Activated naive CD8-positive, alpha-beta T cell treated with anti-CD3 and anti-CD28 coated beads, Interleukin-2, amount 10 ng/mL, durations not matched to agents 7 days and 5 days (primary cell): ENCODE results near the gene RPS6KA2. TPM values are rescaled to one million over a fixed set of nuclear protein-coding genes. Genes with fewer than 3 reads are reported as not detected.

ENCODE experiments used
- ATAC-seq: fragments of 150-1000 bp; cut with Tn5 transposase; one replicate; pipeline ENCODE4 v1.10.0; 2021; ENCODE audit warnings: low read depth, moderate library complexity
- POLR2A ChIA-PET: fragments of 350-600 bp; sonication (Branson Sonifier 250); formaldehyde crosslinking; loops from one replicate; lab custom pipeline; 2021; ENCODE audit warnings: antibody characterized with exemption; lab: Charles Lee
- DNase-seq: peaks from one replicate; pipeline ENCODE4 v3.0.0; 2021
- H3K27ac Mint-ChIP-seq: one replicate; pipeline ENCODE4 v1.8.0; 2022; ENCODE audit warnings: mild to moderate bottlenecking, mixed read lengths
- H3K27me3 Mint-ChIP-seq: one replicate; pipeline ENCODE4 v1.8.0; 2022; ENCODE audit warnings: mild to moderate bottlenecking, moderate library complexity, mixed read lengths
- H3K36me3 Mint-ChIP-seq: one replicate; pipeline ENCODE4 v1.8.0; 2021; ENCODE audit warnings: mild to moderate bottlenecking, mixed read lengths
- H3K4me1 Mint-ChIP-seq: one replicate; pipeline ENCODE4 v1.8.0; 2021; ENCODE audit warnings: mixed read lengths
- H3K4me3 Mint-ChIP-seq: one replicate; pipeline ENCODE4 v1.8.0; 2022; ENCODE audit warnings: mild to moderate bottlenecking, moderate library complexity, mixed read lengths
- H3K9me3 Mint-ChIP-seq: one replicate; pipeline ENCODE4 v1.8.0; 2021; ENCODE audit warnings: mixed read lengths
- total RNA-seq, 2 experiments: library from RNA; stranded (reverse); gene quantifications; one replicate each; pipeline ENCODE4 v1.2.3, GENCODE V29; 2021

The RPS6KA2 gene
- total RNA-seq, 2 experiments from 2014 or later = 3.8 to 5.7 TPM

DNA sequence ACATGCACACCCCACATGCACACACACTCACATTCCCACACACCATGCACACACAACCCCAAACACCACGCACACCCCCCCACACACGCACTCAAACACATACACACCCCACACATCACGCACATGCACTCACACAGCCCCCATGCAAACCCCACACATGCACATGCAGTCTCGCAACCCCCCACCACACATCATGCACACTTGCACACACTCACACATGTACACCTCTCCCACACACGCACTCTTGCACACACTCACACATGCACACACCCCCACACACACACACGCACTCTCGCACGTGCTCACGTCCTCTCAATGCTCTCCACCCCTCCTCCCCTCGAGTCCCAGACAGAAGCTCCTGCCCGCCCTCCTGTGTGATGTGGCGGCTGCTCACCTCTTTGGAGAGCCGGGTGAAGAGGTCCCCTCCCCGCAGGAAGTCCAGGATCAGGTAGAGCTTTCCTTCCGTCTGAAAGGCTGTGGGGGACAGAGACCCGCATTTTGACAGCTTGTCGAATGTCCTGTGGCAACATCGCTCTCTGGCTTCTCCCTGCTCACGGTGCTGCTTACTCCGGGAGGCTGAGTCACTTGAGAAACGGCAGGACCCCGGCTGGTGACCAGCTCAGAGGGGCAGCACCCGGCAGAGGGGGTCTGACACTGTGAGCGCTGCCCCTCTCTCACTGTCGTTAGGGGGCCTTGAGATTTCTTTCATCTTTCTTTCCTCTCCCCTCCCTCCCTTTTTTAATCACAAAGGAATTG lies 119.1 kb downstream of the RPS6KA2 start:
- no peak for DNase-seq
- no peaks in the 10 kb centered on the region for H3K27me3 Mint-ChIP-seq
- POLR2A ChIA-PET = no interaction called here
- H3K9me3 Mint-ChIP-seq = no peaks in the 10 kb centered on the region
- H3K4me3 Mint-ChIP-seq = no peak overlapping the region
- H3K27ac Mint-ChIP-seq = no peak overlapping the region
- no peaks in the 10 kb centered on the region for H3K36me3 Mint-ChIP-seq
- no peak for ATAC-seq
- H3K4me1 Mint-ChIP-seq = peaks cover 1% of the 10 kb centered on the region

DNA sequence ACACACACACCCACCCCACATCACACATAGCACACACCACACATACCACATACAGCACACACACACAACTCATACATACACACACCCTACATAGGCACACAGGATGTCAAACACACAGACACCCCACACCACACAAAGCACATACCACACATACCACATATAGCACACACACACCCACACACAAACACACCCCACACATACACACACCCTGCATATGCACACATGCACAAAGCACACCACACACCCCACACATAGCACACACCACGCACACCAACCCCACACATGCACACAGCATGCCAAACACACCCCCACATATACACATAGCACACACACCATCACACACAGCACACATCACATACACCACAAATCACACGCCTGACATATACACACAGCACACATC lies 119.7 kb downstream of the RPS6KA2 start:
- Mint-ChIP-seq H3K4me3 (no peak overlapping the region), H3K27ac (no peak overlapping the region), H3K9me3 (no peaks in the 10 kb centered on the region), H3K36me3 (no peaks in the 10 kb centered on the region), H3K27me3 (no peaks in the 10 kb centered on the region), H3K4me1 (peaks cover 1% of the 10 kb centered on the region)
- ATAC-seq (no peak), DNase-seq (no peak)
- POLR2A ChIA-PET = no interaction called here

DNA sequence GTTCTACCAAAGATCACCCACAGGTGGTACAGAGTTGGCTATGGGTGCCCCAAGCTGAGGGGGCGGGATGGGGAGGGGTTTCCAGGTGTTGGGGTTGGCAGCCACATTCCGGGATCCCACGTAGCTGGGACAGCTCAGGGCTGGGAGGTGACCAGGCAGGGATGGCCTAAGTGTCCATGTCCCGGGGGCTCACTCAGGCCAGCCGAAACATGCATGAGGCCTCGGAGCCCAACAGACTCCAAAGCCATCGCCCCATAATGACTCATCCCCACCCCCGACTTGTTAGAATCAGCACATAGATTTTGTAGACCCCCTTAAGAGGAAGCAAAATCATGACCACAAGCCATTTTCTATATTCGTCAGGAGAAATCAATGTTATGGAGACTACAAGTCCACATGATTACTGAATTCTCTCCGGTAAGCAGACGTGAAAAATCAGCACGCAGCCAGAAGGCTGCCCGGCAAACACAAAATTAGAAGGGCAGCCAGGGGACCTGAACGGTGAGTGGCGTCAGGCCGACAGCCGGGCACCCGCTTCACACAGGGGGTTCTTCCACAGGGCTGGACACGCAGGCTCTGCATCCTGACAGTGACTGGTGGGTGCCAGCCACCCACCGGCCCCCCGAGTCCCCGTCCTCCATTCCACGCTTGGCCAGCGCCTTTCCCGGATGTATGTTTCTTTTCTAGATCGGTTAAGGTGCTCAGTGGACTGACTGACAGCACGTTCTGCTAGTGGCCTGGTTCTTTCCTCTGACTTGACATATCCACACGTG lies 121.7 kb downstream of the RPS6KA2 start:
- Mint-ChIP-seq H3K27ac (no peak overlapping the region), H3K4me3 (no peak overlapping the region)
- POLR2A ChIA-PET = no interaction called here

DNA sequence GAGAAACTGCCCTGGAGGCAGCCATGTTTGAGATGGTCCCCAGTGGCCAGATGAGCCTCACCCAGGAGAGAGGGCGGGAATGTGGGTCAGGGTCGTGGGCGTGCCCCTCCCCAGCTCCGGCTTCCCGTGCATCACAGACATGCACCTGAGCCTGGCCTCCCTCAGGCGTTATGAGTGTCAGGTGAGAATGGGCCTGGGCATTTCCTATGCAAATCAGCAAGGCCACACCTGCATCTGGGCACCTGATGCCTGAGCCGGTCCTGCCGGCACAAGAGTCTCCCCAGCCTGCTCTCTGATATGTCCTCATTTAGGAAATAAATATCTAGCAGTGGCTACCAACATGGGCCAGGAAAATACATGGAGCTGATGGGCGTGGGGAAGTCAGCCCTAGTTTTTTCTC lies 123.0 kb downstream of the RPS6KA2 start:
- Mint-ChIP-seq H3K27me3 (no peaks in the 10 kb centered on the region), H3K27ac (no peak overlapping the region), H3K36me3 (peaks cover 2% of the 10 kb centered on the region), H3K4me1 (peaks cover 3% of the 10 kb centered on the region), H3K9me3 (no peaks in the 10 kb centered on the region), H3K4me3 (no peak overlapping the region)
- DNase-seq (no peak), ATAC-seq (no peak)
- POLR2A ChIA-PET = no interaction called here

More for the DNA sequence above, 121.7 kb downstream of the RPS6KA2 start:
- no peak for ATAC-seq
- DNase-seq = no peak
- H3K27me3 Mint-ChIP-seq = no peaks in the 10 kb centered on the region
- H3K9me3 Mint-ChIP-seq = no peaks in the 10 kb centered on the region
- peaks cover 1% of the 10 kb centered on the region for H3K4me1 Mint-ChIP-seq
- no peaks in the 10 kb centered on the region for H3K36me3 Mint-ChIP-seq

DNA sequence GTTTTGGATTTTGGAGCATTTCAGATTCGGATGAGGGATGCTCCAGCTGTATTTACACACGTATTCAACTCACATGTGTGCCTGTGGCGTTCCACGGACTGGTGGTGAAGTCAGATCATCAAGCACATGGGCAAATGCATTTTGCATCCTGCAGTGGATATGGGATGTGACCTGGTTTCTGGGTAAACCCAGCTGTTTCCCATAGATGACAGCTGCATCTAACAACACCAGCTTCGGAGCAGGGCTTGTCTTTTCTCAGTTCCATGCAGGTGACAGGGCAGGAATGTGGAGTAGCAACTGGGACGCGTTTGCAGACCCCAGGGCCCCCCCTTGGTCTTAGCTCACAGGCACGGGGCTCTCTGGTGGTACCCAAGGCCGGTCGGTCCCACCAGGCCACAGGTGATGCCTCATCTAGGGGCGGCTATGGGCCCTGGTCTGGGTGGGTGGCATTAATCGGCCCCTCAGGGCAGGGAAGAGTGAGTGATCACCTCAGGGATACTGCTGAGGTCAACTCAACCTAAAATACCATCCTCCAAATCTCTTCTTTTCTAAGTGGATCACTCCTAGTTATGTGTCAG lies 123.8 kb downstream of the RPS6KA2 start:
- ATAC-seq (no peak), DNase-seq (no peak)
- H3K27ac Mint-ChIP-seq = no peak overlapping the region
- H3K4me3 Mint-ChIP-seq = no peak overlapping the region
- no peaks in the 10 kb centered on the region for H3K9me3 Mint-ChIP-seq
- POLR2A ChIA-PET = no interaction called here
- peaks cover 2% of the 10 kb centered on the region for H3K36me3 Mint-ChIP-seq
- H3K27me3 Mint-ChIP-seq = no peaks in the 10 kb centered on the region
- H3K4me1 Mint-ChIP-seq = peaks cover 3% of the 10 kb centered on the region

DNA sequence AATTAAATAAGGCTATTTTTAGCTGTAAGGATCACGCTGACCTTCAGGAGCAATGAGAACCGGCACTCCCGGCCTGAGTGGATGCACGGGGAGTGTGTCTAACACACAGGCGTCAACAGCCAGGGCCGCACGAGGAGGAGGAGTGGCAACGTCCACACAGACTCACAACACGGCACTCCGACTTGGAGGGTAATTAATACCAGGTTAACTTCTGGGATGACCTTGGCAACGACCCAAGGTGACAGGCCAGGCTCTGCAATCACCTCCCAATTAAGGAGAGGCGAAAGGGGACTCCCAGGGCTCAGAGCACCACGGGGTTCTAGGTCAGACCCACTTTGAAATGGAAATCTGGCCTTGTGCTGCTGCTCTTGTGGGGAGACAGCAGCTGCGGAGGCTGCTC lies 124.6 kb downstream of the RPS6KA2 start:
- no peaks in the 10 kb centered on the region for H3K9me3 Mint-ChIP-seq
- no peak overlapping the region for H3K4me3 Mint-ChIP-seq
- peaks cover 2% of the 10 kb centered on the region for H3K36me3 Mint-ChIP-seq
- peaks cover 3% of the 10 kb centered on the region for H3K4me1 Mint-ChIP-seq
- no peak for ATAC-seq
- no peak for DNase-seq
- H3K27ac Mint-ChIP-seq = no peak overlapping the region
- H3K27me3 Mint-ChIP-seq = no peaks in the 10 kb centered on the region
- POLR2A ChIA-PET = no interaction called here

DNA sequence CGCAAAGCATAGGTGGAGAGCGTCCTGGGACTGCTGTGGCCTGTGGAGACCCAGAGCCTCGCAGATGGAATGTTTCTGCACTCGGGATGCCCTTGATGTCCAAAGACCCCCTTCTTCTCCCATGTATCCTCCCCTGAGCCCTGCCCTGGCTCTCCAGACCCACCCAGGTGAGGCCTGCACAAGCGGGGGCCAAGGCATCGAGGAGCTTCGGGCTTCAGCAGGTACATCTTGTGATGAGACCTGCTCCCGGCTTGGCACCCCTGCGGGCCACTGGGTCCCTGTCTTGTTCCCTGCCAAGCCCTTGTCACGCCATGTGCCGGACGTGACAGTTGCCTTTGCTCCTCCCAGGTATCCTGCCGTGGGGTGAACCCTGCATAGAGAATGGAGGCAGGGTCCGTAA lies 125.8 kb downstream of the RPS6KA2 start:
- no peak for DNase-seq
- no peaks in the 10 kb centered on the region for H3K9me3 Mint-ChIP-seq
- no peak for ATAC-seq
- POLR2A ChIA-PET = no interaction called here
- H3K27ac Mint-ChIP-seq = no peak overlapping the region
- H3K36me3 Mint-ChIP-seq = peaks cover 2% of the 10 kb centered on the region
- H3K4me1 Mint-ChIP-seq = peaks cover 3% of the 10 kb centered on the region
- no peak overlapping the region for H3K4me3 Mint-ChIP-seq
- no peaks in the 10 kb centered on the region for H3K27me3 Mint-ChIP-seq

DNA sequence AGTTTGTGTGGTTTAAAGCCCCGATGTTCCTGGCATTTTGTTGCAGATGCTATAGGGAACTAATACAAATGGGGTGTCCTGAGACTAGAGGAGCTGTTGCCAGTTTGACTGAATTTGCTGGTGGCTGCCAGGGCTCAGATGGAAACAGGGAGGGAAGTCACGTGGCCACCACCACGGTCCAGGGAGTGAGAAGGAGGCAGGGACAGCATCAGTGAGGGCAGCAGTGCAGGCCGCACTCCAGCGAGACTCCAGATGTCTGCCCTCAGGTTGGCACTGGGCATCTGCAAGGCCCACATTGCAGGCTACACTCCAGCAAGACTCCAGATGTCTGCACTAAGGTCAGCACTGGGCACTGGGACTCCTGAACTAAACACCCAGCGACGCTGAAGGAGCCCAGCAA lies 126.8 kb downstream of the RPS6KA2 start:
- DNase-seq (no peak), ATAC-seq (no peak)
- H3K9me3 Mint-ChIP-seq = no peaks in the 10 kb centered on the region
- H3K27me3 Mint-ChIP-seq = no peaks in the 10 kb centered on the region
- POLR2A ChIA-PET = no interaction called here
- peaks cover 2% of the 10 kb centered on the region for H3K36me3 Mint-ChIP-seq
- no peak overlapping the region for H3K27ac Mint-ChIP-seq
- H3K4me3 Mint-ChIP-seq = no peak overlapping the region
- peaks cover 3% of the 10 kb centered on the region for H3K4me1 Mint-ChIP-seq

DNA sequence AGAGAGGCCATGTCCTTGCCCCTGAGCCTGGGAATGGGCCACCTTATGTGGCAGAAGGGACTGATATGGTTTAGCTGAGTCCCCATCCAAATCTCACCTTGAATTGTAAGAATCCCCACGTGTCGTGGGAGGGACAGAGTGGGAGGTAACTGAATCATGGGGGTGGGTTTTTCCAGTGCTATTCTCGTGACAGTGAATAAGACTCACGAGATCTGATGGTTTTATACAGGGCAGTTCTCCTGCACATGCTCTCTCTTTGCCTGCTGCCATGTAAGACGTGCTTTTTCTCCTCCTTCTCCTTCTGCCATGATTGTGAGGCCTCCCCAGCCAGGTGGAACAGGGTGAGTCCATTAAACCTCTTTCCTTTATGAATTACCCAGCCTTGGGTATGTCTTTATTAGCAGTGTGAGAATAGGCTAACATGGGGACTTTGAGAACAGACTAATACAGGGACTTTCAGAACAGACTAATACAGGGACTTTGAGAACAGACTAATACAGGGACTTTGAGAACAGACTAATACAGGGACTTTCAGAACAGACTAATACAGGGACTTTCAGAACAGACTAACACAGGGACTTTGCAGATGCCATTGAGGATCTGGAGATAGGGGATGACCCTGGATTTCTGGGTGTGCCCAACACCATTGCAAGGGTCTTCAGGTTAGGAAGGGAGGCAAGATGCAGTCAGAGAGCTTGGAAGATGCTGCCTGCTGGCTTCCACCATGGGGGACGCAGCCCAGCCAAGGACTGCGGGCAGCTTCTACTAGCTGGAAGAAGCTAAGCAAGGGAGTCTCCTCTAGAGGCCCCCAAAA lies 127.5 kb downstream of the RPS6KA2 start:
- ATAC-seq = no peak
- POLR2A ChIA-PET = no interaction called here
- no peak overlapping the region for H3K4me3 Mint-ChIP-seq

DNA sequence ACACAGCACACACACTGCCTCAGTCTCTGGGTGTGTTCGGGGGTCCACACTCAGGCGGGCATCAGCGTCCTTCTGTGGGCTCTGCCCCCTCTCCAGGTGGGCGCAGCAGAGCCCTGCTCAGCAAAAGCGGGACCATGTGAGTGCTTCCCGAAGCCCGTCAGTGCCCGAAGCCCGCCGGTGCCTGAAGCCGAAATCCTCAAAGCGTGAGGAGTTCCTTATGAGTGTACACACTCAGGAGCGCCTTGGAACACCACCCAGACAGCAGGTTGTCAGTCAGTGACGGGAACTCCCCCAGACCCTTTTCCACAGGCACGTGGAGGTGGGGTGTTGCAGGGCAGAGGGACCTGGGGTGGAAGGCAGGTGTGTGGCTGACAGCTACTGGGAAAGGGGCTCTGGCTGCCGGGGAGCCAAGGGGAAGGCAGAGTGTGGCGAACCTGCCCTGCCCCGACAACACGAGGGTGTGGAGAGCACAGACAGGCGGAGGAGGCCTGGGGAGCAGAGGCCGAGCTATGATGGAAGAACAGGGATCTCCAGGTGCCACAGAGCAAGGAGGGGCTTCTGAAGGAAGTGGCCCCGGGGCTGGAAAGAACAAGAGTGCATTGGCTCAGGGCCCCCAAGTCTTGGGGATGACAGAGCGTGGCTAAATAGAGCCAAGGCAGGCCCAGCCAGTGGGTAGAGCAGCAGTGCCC lies 128.2 kb downstream of the RPS6KA2 start:
- ATAC-seq = no peak
- H3K36me3 Mint-ChIP-seq = peaks cover 2% of the 10 kb centered on the region
- POLR2A ChIA-PET = no interaction called here

More for the DNA sequence above, 127.5 kb downstream of the RPS6KA2 start:
- peaks cover 3% of the 10 kb centered on the region for H3K4me1 Mint-ChIP-seq
- H3K27me3 Mint-ChIP-seq = no peaks in the 10 kb centered on the region
- H3K27ac Mint-ChIP-seq = no peak overlapping the region
- H3K36me3 Mint-ChIP-seq = peaks cover 2% of the 10 kb centered on the region
- DNase-seq = no peak
- no peaks in the 10 kb centered on the region for H3K9me3 Mint-ChIP-seq

DNA sequence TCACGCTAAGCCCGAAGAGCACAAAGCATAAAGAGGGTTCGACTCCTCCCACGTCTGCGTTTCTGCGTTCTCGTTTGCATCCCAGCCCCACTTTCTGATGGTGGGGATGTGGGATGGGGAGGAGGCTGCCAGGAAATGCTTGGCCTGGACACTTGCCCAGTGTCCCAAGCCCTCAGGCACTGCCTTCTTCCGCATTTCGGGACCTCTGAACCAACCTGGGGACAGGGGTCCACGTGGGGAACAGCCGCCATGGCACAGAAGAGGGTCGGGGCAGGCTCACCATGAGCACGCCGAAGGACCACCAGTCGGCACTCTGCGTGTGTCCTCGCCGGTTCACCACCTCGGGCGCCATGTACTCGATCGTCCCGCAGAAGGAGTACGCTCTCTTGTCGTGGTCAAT lies 128.8 kb downstream of the RPS6KA2 start:
- no peak for DNase-seq
- Mint-ChIP-seq H3K36me3 (peaks cover 2% of the 10 kb centered on the region), H3K4me3 (no peak overlapping the region), H3K27me3 (no peaks in the 10 kb centered on the region), H3K9me3 (no peaks in the 10 kb centered on the region), H3K27ac (no peak overlapping the region), H3K4me1 (peaks cover 2% of the 10 kb centered on the region)
- no peak for ATAC-seq
- POLR2A ChIA-PET = no interaction called here

More for the DNA sequence above, 128.2 kb downstream of the RPS6KA2 start:
- Mint-ChIP-seq H3K27me3 (no peaks in the 10 kb centered on the region), H3K4me1 (peaks cover 2% of the 10 kb centered on the region), H3K4me3 (no peak overlapping the region), H3K27ac (peak overlapping the region; percentile 34), H3K9me3 (no peaks in the 10 kb centered on the region)
- no peak for DNase-seq

DNA sequence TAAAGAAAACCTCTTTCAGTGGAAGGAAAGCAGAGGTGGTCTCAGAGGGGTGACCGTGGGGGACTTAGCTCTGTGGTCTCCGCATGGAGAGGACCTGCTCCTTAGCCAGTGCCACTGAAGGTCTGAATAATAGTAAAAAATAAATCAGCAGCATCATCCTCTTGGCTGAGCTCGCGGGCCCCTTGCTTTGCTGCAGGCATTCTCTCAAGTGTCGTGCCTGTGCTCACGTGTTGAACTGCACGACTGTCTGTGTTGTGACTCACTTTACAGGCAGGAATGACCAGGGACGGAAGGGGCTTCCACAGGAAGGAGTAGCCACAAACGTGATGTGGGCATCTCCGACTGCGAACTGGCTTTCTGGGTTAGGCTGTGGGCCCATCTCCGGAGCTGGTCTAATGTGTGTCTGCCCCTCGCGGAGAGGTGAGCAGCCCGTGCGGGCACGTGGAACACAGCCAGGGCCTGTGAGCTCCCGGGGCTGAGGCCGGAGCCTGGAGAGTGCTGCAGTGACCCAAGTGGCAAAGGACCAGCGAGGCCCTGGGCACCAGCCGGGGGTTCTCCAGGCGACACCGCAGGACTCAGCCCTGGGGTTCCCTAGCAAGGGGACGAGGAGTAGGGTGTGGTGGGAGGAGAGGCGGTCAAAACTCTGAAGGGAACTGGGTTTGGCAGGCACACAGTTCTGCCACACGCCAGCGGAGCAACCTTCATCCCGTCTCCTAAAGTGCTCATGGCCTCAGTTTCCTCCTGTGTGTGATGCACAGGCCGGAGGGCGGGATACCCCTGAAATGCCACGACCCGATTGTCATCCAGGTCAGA lies 129.8 kb downstream of the RPS6KA2 start:
- H3K36me3 Mint-ChIP-seq = peaks cover 2% of the 10 kb centered on the region
- DNase-seq = no peak
- H3K4me3 Mint-ChIP-seq = no peak overlapping the region
- H3K27ac Mint-ChIP-seq = no peak overlapping the region
- no peaks in the 10 kb centered on the region for H3K27me3 Mint-ChIP-seq
- ATAC-seq = no peak
- peaks cover 2% of the 10 kb centered on the region for H3K4me1 Mint-ChIP-seq
- no peaks in the 10 kb centered on the region for H3K9me3 Mint-ChIP-seq
- POLR2A ChIA-PET = no interaction called here
